HepG2 (cell line): ENCODE results near the gene URGCP. TPM values are rescaled to one million over a fixed set of nuclear protein-coding genes. Genes with fewer than 3 reads are reported as not detected.

ENCODE experiments used
- ATF7 ChIP-seq, 2 experiments: fragments of 450-650 bp in 1 of 2; sonication (generic) in 1 of 2; formaldehyde crosslinking in 1 of 2; IDR thresholded peaks; 2 replicates each; pipeline versions ENCODE4 v1.4.0 to v1.6.1; 2016 to 2020; ENCODE audit warnings: antibody characterized with exemption in 1 of 2, mild to moderate bottlenecking in 1 of 2, missing genetic modification reagents in 1 of 2
- BCL6 ChIP-seq: IDR thresholded peaks from 2 replicates; pipeline ENCODE4 v1.6.1; 2016; ENCODE audit warnings: missing genetic modification reagents, missing compliant biosample characterization
- CHD2 ChIP-seq: IDR thresholded peaks from 2 replicates; pipeline ENCODE4 v1.6.1; 2011; ENCODE audit warnings: low read depth, low read length, improper control_type of control experiment
- FOSL2 ChIP-seq: sonication (generic); formaldehyde crosslinking; IDR thresholded peaks from 2 replicates; pipeline ENCODE4 v1.4.0; 2020; ENCODE audit warnings: missing genetic modification reagents
- GPBP1L1 ChIP-seq: sonication (generic); formaldehyde crosslinking; IDR thresholded peaks from 2 replicates; pipeline ENCODE4 v1.5.0; 2020; ENCODE audit warnings: mild to moderate bottlenecking, missing genetic modification reagents
- KDM2A ChIP-seq: sonication (generic); formaldehyde crosslinking; IDR thresholded peaks from 2 replicates; pipeline ENCODE4 v1.4.0; 2020; ENCODE audit warnings: low read depth, missing genetic modification reagents, borderline replicate concordance
- NR0B2 ChIP-seq: sonication (generic); formaldehyde crosslinking; IDR thresholded peaks from 2 replicates; pipeline ENCODE4 v1.4.0; 2020; ENCODE audit warnings: mild to moderate bottlenecking, missing genetic modification reagents
- NR2C2 ChIP-seq: sonication (generic); formaldehyde crosslinking; IDR thresholded peaks from 2 replicates; pipeline ENCODE4 v1.4.0; 2020; ENCODE audit warnings: missing genetic modification reagents, mild to moderate bottlenecking, moderate library complexity, borderline replicate concordance
- SRF ChIP-seq: IDR thresholded peaks from 2 replicates; pipeline ENCODE4 v1.6.1; 2011; ENCODE audit warnings: mild to moderate bottlenecking, low read depth, low read length, moderate library complexity
- ZC3H13 ChIP-seq: sonication (generic); formaldehyde crosslinking; IDR thresholded peaks from 2 replicates; pipeline ENCODE4 v1.8.1; 2023; ENCODE audit warnings: mild to moderate bottlenecking, missing genetic modification reagents, moderate library complexity
- ZFY ChIP-seq: sonication (generic); formaldehyde crosslinking; IDR thresholded peaks from 2 replicates; pipeline ENCODE4 v1.4.0; 2020; ENCODE audit warnings: missing genetic modification reagents
- ZMAT5 ChIP-seq: sonication (generic); formaldehyde crosslinking; IDR thresholded peaks from 2 replicates; pipeline ENCODE4 v1.5.0; 2020; ENCODE audit warnings: mild to moderate bottlenecking, low read depth, missing genetic modification reagents, borderline replicate concordance
- ZNF362 ChIP-seq: sonication (generic); formaldehyde crosslinking; IDR thresholded peaks from 2 replicates; pipeline ENCODE4 v1.4.0; 2020; ENCODE audit warnings: missing genetic modification reagents, mild to moderate bottlenecking, borderline replicate concordance
- ZNF446 ChIP-seq: sonication (generic); formaldehyde crosslinking; IDR thresholded peaks from 2 replicates; pipeline ENCODE4 v1.5.0; 2020; ENCODE audit warnings: mild to moderate bottlenecking, missing genetic modification reagents
- ZNF501 ChIP-seq: sonication (generic); formaldehyde crosslinking; IDR thresholded peaks from 2 replicates; pipeline ENCODE4 v1.5.1; 2020; ENCODE audit warnings: mild to moderate bottlenecking, moderate library complexity, missing genetic modification reagents
- ZNF503 ChIP-seq: sonication (generic); formaldehyde crosslinking; IDR thresholded peaks from 2 replicates; pipeline ENCODE4 v1.4.0; 2020; ENCODE audit warnings: missing genetic modification reagents
- ZNF609 ChIP-seq: sonication (generic); formaldehyde crosslinking; IDR thresholded peaks from 2 replicates; pipeline ENCODE4 v1.4.0; 2020; ENCODE audit warnings: mild to moderate bottlenecking, missing genetic modification reagents, borderline replicate concordance
- ZNF850 ChIP-seq: sonication (generic); formaldehyde crosslinking; conservative IDR thresholded peaks from 2 replicates; pipeline ENCODE4 v1.9.0; 2021; ENCODE audit warnings: mild to moderate bottlenecking, missing genetic modification reagents
- polyA plus RNA-seq, 8 experiments: library from polyadenylated mRNA; depleted of rRNA in 3 of 8; stranded (reverse) in 7 of 8; unstranded in 1 of 8; fragments of >200 nt; fragmentation: Illumina TruSeq in 4 of 8; extraction: Trizol in 4 of 8; gene quantifications; 2 replicates each; pipeline versions ENCODE4 v1.2.1 to v1.2.3, GENCODE V29; 2011 to 2016; ENCODE audit warnings: low read depth in 4 of 8, missing spikeins in 1 of 8, mixed read lengths in 1 of 8; ENCODE audit not compliant: insufficient read depth in 1 of 8
- total RNA-seq, 5 experiments: library from RNA; depleted of rRNA; stranded (reverse); fragments of >200 nt; fragmentation: Illumina TruSeq; extraction: Trizol; gene quantifications; 2 replicates each; pipeline ENCODE4 v1.2.3, GENCODE V29; 2016; ENCODE audit warnings: low read depth in 1 of 5

URGCP gene
- total and polyA plus RNA-seq, 2 of the 13 experiments (the other 11 are each of a cell fraction or from before 2014, with no cell fraction given) = 22.3 to 25.8 TPM

- TF ChIP-seq ATF7 (IDR thresholded peaks at IDR 0.05) (no peak), ATF7 (CRISPR knock-in tag; IDR thresholded peaks at IDR 0.05) (no peak), CHD2 (no peak), NR0B2 (CRISPR knock-in tag) (peak; percentile 42; the same call in 1 of the 2 replicates), ZNF446 (CRISPR knock-in tag) (no peak), GPBP1L1 (CRISPR knock-in tag) (no peak), SRF (no peak), NR2C2 (CRISPR knock-in tag) (no peak), ZC3H13 (CRISPR knock-in tag) (no peak), ZNF609 (CRISPR knock-in tag) (no peak), ZNF501 (no peak), ZMAT5 (no peak), ZNF850 (CRISPR knock-in tag) (no peak), KDM2A (CRISPR knock-in tag) (peak; percentile 76), ZFY (peak; percentile 88), FOSL2 (CRISPR knock-in tag) (no peak), ZNF362 (CRISPR knock-in tag) (no peak), BCL6 (CRISPR knock-in tag) (no peak), ZNF503 (CRISPR knock-in tag) (no peak)
Observed at GRCh38 chr7:43906331-43907010, at the start of gene URGCP (continued).
